Colonic mucosa (tissue), 4 donors: ENCODE results near the gene IRS1. TPM values are rescaled to one million over a fixed set of nuclear protein-coding genes. Genes with fewer than 3 reads are reported as not detected.

Source experiments
- DNase-seq: peaks from one replicate; pipeline ENCODE4 v3.0.0-alpha.2; 2020
- H3K27ac ChIP-seq: fragments of 200-600 bp; one replicate; pipeline ENCODE4 v1.8.0; 2021
- H3K27me3 ChIP-seq: fragments of 200-600 bp; one replicate; pipeline ENCODE4 v1.8.0; 2021
- H3K36me3 ChIP-seq: fragments of 200-600 bp; one replicate; pipeline ENCODE4 v1.8.0; 2021
- H3K4me1 ChIP-seq: fragments of 200-600 bp; one replicate; pipeline ENCODE4 v1.8.0; 2021; ENCODE audit warnings: mild to moderate bottlenecking
- H3K4me3 ChIP-seq: fragments of 200-600 bp; one replicate; pipeline ENCODE4 v1.8.0; 2021
- H3K9ac ChIP-seq, 2 donors: one replicate each; pipeline ENCODE4 v1.7.0; 2013; ENCODE audit warnings: control low read depth in 2 of 2, low read depth in 2 of 2, low read length in 2 of 2
- H3K9me3 ChIP-seq: fragments of 200-600 bp; one replicate; pipeline ENCODE4 v1.8.0; 2021
- CTCF ChIP-seq: fragments of 200-600 bp; IDR thresholded peaks from one replicate; pipeline ENCODE4 v1.8.0; 2022; ENCODE audit warnings: antibody characterized with exemption, mild to moderate bottlenecking
- intact Hi-C: fragments of 100-400 bp; cut with DNase I; formaldehyde crosslinking; loops from one replicate; pipeline ENCODE4 v1.14.1; 2022
- total RNA-seq, 2 donors: library from RNA; stranded (reverse); fragmentation: NEBNext Ultra II Directional in 1 of 2; extraction: Animal tissue kit (Norgen Biotek cat#: 25700) in 1 of 2; gene quantifications; one replicate each; pipeline ENCODE4 v1.2.1, GENCODE V29; 2021
- donor health status: healthy.
- donor health status: DM: no; HTN: no; CAD: no.
- donor health status: DM: no; HTN: no; CAD: no.

Gene IRS1
- total RNA-seq, 2 donors from 2014 or later = 9.5 to 17.4 TPM

GRCh38 chr2:226690461-226691024 lies 109.1 kb downstream of the IRS1 start:
- no peak for DNase-seq
- no peak overlapping the region for H3K4me3 ChIP-seq
- intact Hi-C loops = no loop called here
- no peaks in the 10 kb centered on the region for H3K36me3 ChIP-seq
- H3K27me3 ChIP-seq = no peaks in the 10 kb centered on the region
- H3K9ac ChIP-seq = no peak overlapping the region
- H3K4me1 ChIP-seq = no peaks in the 10 kb centered on the region
- no peak for TF ChIP-seq CTCF
- H3K9me3 ChIP-seq = no peaks in the 10 kb centered on the region
- H3K27ac ChIP-seq = no peak overlapping the region

DNA sequence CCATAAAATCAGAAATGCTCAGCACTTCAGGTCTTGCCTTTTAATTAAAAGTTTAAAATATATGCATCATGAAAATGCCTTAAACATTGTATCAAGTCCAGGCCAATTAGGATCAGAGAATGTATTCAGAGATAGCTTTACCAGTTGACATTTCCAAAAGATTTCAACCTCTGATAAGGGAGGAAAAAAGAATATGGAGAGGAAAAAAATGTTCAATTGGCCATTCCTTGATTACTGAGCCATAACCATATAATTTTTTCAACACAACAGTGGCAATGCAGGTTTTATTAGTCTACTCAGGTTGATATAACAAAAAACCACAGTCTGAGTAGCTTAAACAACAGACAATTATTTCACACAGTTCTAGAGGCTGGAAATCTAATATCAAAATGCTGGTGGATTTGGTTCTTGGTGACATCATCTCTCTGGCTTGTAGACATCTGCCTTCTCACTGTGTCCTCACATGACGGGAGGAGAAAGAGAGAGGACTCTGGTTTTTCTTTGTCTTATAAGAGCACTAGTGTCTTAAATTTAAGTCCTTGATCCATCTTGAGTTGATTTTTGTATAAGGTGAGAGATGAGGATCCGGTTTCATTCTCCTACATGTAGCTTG lies 111.9 kb downstream of the IRS1 start:
- Histone ChIP-seq H3K4me3 (no peak overlapping the region), H3K27me3 (no peaks in the 10 kb centered on the region), H3K4me1 (no peaks in the 10 kb centered on the region), H3K27ac (no peak overlapping the region), H3K9me3 (no peaks in the 10 kb centered on the region), H3K9ac (no peak overlapping the region), H3K36me3 (no peaks in the 10 kb centered on the region)
- no peak for TF ChIP-seq CTCF
- no peak for DNase-seq
- intact Hi-C loops = no loop called here

GRCh38 chr2:226684563-226684959 lies 115.1 kb downstream of the IRS1 start:
- Histone ChIP-seq H3K9me3 (no peaks in the 10 kb centered on the region), H3K4me3 (no peak overlapping the region), H3K27me3 (no peaks in the 10 kb centered on the region), H3K36me3 (no peaks in the 10 kb centered on the region), H3K27ac (no peak overlapping the region), H3K9ac (no peak overlapping the region), H3K4me1 (no peaks in the 10 kb centered on the region)
- no peak for DNase-seq
- no peak for TF ChIP-seq CTCF
- intact Hi-C loops = no loop called here

DNA sequence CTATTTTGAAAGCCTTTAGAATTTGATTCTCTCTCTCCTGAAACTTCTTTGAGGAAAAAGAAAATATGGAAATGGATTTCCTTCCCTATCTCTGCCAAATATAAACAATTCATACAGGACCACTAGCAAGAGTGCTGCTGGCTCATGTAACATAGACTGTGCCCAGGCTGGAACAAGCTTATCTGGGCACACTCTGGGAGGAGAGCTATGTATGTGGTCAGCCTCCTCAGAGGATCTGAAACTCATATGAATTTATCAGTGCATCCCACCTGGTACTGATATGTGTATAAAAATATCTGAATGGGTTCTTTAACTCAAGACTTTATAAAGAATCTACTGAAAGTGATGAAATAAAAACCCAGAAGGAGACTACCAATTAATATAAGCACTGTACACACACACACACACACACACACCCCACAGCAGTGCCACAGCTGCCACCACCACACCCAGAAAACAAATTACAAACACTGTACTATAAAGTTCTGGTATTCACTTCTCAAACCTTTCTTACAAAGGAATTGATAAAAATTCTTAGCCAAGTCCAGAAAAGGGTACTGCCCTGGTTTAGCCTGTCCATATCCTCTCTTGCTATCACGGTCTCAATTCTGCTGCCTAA lies 115.6 kb downstream of the IRS1 start:
- Histone ChIP-seq H3K4me1 (no peaks in the 10 kb centered on the region), H3K27ac (no peak overlapping the region), H3K36me3 (no peaks in the 10 kb centered on the region), H3K9me3 (no peaks in the 10 kb centered on the region), H3K4me3 (no peak overlapping the region), H3K27me3 (no peaks in the 10 kb centered on the region), H3K9ac (no peak overlapping the region)
- intact Hi-C loops = no loop called here
- TF ChIP-seq CTCF = no peak
- DNase-seq = no peak

DNA sequence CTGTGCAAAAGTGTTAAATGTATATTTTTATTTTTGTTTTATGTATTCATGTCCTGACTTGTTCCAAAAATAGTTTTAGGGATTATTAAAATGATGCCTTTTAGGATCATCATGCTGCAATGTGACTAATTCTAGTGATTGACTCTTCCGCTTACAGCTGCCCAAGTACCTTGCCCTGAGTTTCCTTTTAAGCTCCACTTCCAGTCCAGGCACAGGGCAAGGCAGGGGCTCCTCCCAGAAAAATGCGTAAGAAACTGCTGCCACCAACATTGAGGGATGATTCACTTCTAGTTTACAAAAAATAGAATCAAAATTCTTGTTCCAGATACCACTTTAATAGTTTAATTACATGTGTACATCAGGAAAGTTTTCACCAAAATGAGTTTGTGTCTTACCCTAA lies 116.4 kb downstream of the IRS1 start:
- no peaks in the 10 kb centered on the region for H3K9me3 ChIP-seq
- no peaks in the 10 kb centered on the region for H3K27me3 ChIP-seq
- H3K27ac ChIP-seq = no peak overlapping the region
- intact Hi-C loops = no loop called here
- DNase-seq = no peak
- no peak overlapping the region for H3K9ac ChIP-seq
- no peak for TF ChIP-seq CTCF
- no peak overlapping the region for H3K4me3 ChIP-seq
- no peaks in the 10 kb centered on the region for H3K36me3 ChIP-seq
- no peaks in the 10 kb centered on the region for H3K4me1 ChIP-seq

Other genes with a start within 250 kb of the IRS1 start
- 10 to 100 TPM; 29.9 to 31.7 TPM for gene RHBDD1, start 36.2 kb upstream of the IRS1 start, total RNA-seq